Measurements from ENCODE around the gene ZMIZ2. TPM values are rescaled to one million over a fixed set of nuclear protein-coding genes. Genes with fewer than 3 reads are reported as not detected.

The ZMIZ2 gene
- total RNA-seq, 2 donors from 2014 or later = 27.1 to 42.8 TPM

DNA sequence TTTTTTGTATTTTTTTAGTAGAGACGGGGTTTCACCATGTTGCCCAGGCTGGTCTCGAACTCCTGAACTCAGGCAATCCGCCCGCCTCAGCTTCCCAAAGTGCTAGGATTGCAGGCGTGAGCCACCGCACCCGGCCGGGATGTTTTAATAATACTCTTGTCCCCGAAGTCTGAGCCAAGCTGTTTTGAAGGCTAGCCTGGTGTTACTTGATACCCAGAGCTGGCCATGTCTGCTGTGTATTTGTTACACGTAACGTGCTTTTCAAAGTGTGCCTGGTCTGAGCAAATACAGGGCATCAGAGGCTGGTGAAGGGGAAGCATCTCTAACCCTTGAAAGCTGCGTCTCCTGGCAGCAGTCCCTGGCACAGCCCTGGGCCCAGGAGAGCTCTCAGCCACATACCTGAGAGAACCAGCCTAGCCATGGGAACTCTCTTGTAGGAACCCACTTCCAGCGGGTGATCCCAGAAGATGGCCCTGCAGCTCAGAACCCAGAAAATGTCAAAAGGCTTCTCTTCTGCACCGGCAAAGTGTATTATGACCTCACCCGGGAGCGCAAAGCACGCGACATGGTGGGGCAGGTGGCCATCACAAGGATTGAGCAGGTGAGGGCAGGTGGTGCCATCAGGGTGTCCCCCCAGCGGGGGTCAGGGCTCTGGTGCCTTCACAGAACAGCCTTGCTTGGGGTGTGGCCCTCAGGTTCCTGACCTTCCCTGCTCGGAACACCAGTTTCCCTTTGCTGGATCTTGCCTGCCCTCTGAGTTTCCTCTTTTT lies 41.7 kb upstream of the ZMIZ2 start:
- DNase-seq (ENCODE audit: low spot score) = no peak
- Histone ChIP-seq H3K36me3 (peaks cover 0 to 5% of the 10 kb centered on the region in 2 donors), H3K4me3 (no peak overlapping the region), H3K27me3 (replicated peaks; ENCODE audit: insufficient read depth) (no peaks in the 10 kb centered on the region), H3K9me3 (no peaks in the 10 kb centered on the region), H3K27ac (no peak overlapping the region), H3K4me1 (replicated peaks) (no peaks in the 10 kb centered on the region)
- TF ChIP-seq, protein P1, sequence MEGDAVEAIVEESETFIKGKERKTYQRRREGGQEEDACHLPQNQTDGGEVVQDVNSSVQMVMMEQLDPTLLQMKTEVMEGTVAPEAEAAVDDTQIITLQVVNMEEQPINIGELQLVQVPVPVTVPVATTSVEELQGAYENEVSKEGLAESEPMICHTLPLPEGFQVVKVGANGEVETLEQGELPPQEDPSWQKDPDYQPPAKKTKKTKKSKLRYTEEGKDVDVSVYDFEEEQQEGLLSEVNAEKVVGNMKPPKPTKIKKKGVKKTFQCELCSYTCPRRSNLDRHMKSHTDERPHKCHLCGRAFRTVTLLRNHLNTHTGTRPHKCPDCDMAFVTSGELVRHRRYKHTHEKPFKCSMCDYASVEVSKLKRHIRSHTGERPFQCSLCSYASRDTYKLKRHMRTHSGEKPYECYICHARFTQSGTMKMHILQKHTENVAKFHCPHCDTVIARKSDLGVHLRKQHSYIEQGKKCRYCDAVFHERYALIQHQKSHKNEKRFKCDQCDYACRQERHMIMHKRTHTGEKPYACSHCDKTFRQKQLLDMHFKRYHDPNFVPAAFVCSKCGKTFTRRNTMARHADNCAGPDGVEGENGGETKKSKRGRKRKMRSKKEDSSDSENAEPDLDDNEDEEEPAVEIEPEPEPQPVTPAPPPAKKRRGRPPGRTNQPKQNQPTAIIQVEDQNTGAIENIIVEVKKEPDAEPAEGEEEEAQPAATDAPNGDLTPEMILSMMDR (IDR thresholded peaks at IDR 0.05) = no peak
- no peak for TF ChIP-seq POLR2AphosphoS5 (IDR thresholded peaks at IDR 0.05)
- intact Hi-C loops (cut with DNase I) = no loop called here
- WGBS = 87% methylated on average over 20 of the region's 20 CpGs

DNA sequence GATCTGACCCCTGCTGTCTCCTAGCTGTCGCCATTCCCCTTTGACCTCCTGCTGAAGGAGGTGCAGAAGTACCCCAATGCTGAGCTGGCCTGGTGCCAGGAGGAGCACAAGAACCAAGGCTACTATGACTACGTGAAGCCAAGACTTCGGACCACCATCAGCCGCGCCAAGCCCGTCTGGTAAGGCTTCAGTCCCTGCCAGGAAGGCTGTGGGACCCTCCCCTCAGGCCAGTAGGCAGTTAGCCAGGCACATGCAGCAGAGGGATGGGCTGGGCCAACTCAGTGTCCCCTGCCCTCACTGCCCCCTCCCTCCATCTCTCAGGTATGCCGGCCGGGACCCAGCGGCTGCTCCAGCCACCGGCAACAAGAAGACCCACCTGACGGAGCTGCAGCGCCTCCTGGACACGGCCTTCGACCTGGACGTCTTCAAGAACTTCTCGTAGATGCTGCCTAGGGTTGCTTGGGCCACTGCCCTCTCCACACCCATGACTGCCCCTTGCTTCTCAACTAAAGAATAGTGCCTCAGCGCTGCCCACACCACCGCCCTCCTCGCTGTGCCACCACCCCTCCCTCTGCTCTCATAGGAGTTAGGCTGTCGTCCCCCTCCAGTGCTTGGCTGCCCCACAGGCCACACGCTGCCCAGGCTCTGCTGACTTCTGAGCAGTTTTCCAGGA lies 41.0 kb upstream of the ZMIZ2 start:
- Histone ChIP-seq H3K27ac (no peak overlapping the region), H3K9me3 (no peaks in the 10 kb centered on the region), H3K27me3 (replicated peaks; ENCODE audit: insufficient read depth) (no peaks in the 10 kb centered on the region), H3K4me1 (replicated peaks) (no peaks in the 10 kb centered on the region), H3K4me3 (no peak overlapping the region), H3K36me3 (peaks cover 0 to 5% of the 10 kb centered on the region in 2 donors)
- TF ChIP-seq POLR2AphosphoS5 (IDR thresholded peaks at IDR 0.05) = no peak
- TF ChIP-seq, protein P1 (IDR thresholded peaks at IDR 0.05) = no peak
- no peak for TF ChIP-seq POLR2A (IDR thresholded peaks at IDR 0.05)
- no peak for DNase-seq (ENCODE audit: low spot score)
- intact Hi-C loops (cut with DNase I) = no loop called here
- 95% methylated on average over 21 of the region's 21 CpGs for WGBS

DNA sequence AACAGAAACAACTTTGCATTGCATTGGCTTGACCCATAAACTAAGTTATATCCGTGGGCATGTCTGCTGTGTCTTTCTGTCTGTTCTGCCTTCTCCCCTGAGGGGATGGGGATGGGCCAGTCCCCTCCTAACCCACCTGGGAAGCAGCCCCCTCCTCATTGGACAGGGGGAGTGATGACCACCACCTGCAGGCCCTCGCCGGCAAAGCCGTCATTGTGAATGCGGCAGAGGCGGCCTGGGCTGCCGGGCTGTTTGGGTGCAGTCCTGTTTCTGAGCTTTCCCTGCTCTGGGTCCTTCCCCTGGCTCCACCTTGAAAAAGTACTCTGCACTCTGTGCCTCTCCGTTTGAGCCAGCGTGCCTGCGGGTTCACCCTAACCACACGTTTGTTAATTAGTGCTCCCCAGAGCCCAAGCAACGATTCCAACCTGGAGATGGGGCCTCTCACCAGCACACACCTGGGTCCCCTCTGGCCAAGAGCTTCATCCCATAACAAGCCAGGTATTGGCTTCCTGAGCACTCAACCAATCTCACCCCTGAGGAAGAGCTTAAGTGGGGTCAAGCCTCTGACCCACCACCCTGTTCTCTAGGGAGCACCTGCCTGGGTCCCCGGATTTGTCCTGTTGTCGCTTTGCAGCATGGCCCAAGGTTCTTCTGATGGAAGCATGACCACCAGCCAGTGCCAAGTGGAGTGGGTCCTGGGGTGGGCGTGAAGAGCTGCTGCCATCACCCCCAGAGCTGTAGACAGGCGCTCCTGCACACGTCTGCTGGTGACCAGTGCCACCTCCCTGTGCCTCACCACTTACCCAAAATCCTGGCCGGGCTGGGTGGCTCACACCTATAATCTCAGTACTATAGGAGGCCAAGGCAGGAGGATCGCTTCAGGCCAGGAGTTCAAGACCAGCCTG lies 39.4 kb upstream of the ZMIZ2 start:
- H3K9me3 ChIP-seq = no peaks in the 10 kb centered on the region
- H3K27me3 ChIP-seq (replicated peaks; ENCODE audit: insufficient read depth) = no peaks in the 10 kb centered on the region
- H3K4me3 ChIP-seq = no peak overlapping the region
- H3K36me3 ChIP-seq = peaks cover 0 to 5% of the 10 kb centered on the region in 2 donors
- DNase-seq (ENCODE audit: low spot score) = no peak
- H3K4me1 ChIP-seq (replicated peaks) = no peaks in the 10 kb centered on the region
- 82% methylated on average over 19 of the region's 19 CpGs for WGBS
- no peak overlapping the region for H3K27ac ChIP-seq
- TF ChIP-seq, protein P1 (IDR thresholded peaks at IDR 0.05) = no peak
- TF ChIP-seq POLR2A (IDR thresholded peaks at IDR 0.05) (no peak), POLR2AphosphoS5 (IDR thresholded peaks at IDR 0.05) (no peak)
- intact Hi-C loops (cut with DNase I) = no loop called here

DNA sequence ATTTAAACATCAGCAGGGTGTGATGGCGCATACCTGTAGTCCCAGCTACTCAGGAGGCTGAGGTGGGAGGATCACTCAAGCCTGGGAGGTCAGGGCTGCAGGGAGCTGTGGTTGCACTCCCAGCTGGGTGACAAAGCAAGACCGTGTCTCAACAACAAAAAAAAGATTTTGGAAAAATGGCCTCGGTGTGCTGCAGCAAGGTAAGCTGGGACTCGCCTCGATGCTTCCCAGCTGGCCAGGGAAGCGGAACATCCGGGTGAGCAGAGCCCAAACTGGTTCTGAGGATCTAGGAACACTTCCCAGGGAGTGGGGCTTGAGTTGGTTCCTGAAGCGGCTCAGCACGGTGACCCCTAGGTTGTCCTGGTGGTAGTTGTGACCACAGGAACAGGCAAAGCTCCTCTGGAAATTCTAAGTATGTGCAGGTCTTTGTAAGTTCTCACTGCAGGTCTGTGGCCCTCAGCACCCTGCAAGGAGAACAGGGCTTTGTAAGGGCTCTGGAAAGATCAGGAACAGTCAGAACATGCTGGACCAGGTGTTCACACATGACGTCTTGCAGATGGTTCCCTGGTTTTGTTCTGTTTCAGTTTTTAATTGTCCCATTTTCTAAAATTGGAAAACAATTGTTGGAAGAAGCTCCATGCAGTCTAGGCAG lies 38.6 kb upstream of the ZMIZ2 start:
- no peak for DNase-seq (ENCODE audit: low spot score)
- H3K27ac ChIP-seq = no peak overlapping the region
- no peak for TF ChIP-seq POLR2A (IDR thresholded peaks at IDR 0.05)
- TF ChIP-seq, protein P1 (IDR thresholded peaks at IDR 0.05) = no peak
- TF ChIP-seq POLR2AphosphoS5 (IDR thresholded peaks at IDR 0.05) = no peak
- H3K4me1 ChIP-seq (replicated peaks) = no peaks in the 10 kb centered on the region
- H3K27me3 ChIP-seq (replicated peaks; ENCODE audit: insufficient read depth) = no peaks in the 10 kb centered on the region
- no peaks in the 10 kb centered on the region for H3K9me3 ChIP-seq
- no peak overlapping the region for H3K4me3 ChIP-seq
- peaks cover 0 to 5% of the 10 kb centered on the region in 2 donors for H3K36me3 ChIP-seq
- intact Hi-C loops (cut with DNase I) = no loop called here
- WGBS = 83% methylated on average over 10 of the region's 10 CpGs

Data from prostate gland (tissue), 2 donors.